ENCODE results near the gene EYA2. TPM values are rescaled to one million over a fixed set of nuclear protein-coding genes. Genes with fewer than 3 reads are reported as not detected.

EYA2 gene
- total and polyA plus RNA-seq, 2 experiments from 2014 or later: 1.4 to 2.0 TPM

GRCh38 chr20:46903256-46903655 is 8.6 kb downstream of the EYA2 start:
- H3K4me2 ChIP-seq: no peak overlapping the region
- H4K20me1 ChIP-seq (ENCODE audit: insufficient read depth, poor library complexity, severe bottlenecking): no peaks in the 10 kb centered on the region
- TF ChIP-seq EZH2 (IDR thresholded peaks at IDR 0.05; ENCODE audit: borderline replicate concordance) (no peak), EZH2phosphoT487 (IDR thresholded peaks at IDR 0.05; ENCODE audit: low read depth, severe bottlenecking, unreplicated experiment) (no peak), CTCF (IDR thresholded peaks at IDR 0.05; ENCODE audit: poor library complexity) (no peak)
- no peaks in the 10 kb centered on the region for H3K9me2 ChIP-seq (replicated peaks; ENCODE audit: insufficient read depth)
- DNase-seq (ENCODE audit: low spot score): no peak
- no peak overlapping the region for H3K4me3 ChIP-seq
- peaks cover 3% of the 10 kb centered on the region for H3K4me1 ChIP-seq (ENCODE audit: insufficient read depth)
- H3K27ac ChIP-seq: no peak overlapping the region
- peaks cover 16% of the 10 kb centered on the region for H3K27me3 ChIP-seq
- no peak overlapping the region for H2AFZ ChIP-seq
- H3K36me3 ChIP-seq (replicated peaks; ENCODE audit: insufficient read depth, low read depth): no peaks in the 10 kb centered on the region
- H3K79me2 ChIP-seq: no peaks in the 10 kb centered on the region
- 49% methylated on average over 9 of the region's 9 CpGs for WGBS (ENCODE audit: low lambda C conversion rate, missing lambda C conversion rate)
- no peaks in the 10 kb centered on the region for H3K9me3 ChIP-seq (ENCODE audit: low read depth)

DNA sequence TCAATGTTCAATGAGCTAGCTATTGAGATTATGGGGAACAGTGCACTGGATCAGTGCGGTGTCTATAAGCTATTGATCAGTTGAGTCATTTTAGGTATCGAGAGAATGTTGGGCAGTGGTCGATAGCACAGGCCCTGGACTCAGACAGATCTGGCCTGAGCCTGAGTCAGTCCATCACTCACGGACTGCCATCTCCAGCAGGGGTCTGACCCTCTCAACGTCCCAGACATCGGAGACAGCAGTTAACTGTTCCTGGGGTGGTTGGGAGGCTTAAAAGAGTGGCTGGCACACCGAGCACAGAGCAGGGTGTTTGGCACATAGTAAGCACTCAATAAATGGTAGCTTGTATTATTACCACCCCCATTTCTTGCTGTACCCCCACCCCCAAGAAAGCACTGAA is 9.3 kb downstream of the EYA2 start:
- 86% methylated on average over 7 of the region's 7 CpGs for WGBS (ENCODE audit: low lambda C conversion rate, missing lambda C conversion rate)
- Histone ChIP-seq H4K20me1 (ENCODE audit: insufficient read depth, poor library complexity, severe bottlenecking) (no peaks in the 10 kb centered on the region), H3K4me1 (ENCODE audit: insufficient read depth) (peaks cover under 1% of the 10 kb centered on the region), H3K27me3 (peaks cover 10% of the 10 kb centered on the region), H3K36me3 (replicated peaks; ENCODE audit: insufficient read depth, low read depth) (no peaks in the 10 kb centered on the region), H2AFZ (no peak overlapping the region), H3K27ac (no peak overlapping the region), H3K4me3 (no peak overlapping the region), H3K9me2 (replicated peaks; ENCODE audit: insufficient read depth) (no peaks in the 10 kb centered on the region), H3K9me3 (ENCODE audit: low read depth) (no peaks in the 10 kb centered on the region), H3K4me2 (no peak overlapping the region), H3K79me2 (no peaks in the 10 kb centered on the region)
- no peak for DNase-seq (ENCODE audit: low spot score)
- TF ChIP-seq CTCF (IDR thresholded peaks at IDR 0.05; ENCODE audit: poor library complexity) (no peak), EZH2phosphoT487 (IDR thresholded peaks at IDR 0.05; ENCODE audit: low read depth, severe bottlenecking, unreplicated experiment) (no peak), EZH2 (IDR thresholded peaks at IDR 0.05; ENCODE audit: borderline replicate concordance) (no peak)

DNA sequence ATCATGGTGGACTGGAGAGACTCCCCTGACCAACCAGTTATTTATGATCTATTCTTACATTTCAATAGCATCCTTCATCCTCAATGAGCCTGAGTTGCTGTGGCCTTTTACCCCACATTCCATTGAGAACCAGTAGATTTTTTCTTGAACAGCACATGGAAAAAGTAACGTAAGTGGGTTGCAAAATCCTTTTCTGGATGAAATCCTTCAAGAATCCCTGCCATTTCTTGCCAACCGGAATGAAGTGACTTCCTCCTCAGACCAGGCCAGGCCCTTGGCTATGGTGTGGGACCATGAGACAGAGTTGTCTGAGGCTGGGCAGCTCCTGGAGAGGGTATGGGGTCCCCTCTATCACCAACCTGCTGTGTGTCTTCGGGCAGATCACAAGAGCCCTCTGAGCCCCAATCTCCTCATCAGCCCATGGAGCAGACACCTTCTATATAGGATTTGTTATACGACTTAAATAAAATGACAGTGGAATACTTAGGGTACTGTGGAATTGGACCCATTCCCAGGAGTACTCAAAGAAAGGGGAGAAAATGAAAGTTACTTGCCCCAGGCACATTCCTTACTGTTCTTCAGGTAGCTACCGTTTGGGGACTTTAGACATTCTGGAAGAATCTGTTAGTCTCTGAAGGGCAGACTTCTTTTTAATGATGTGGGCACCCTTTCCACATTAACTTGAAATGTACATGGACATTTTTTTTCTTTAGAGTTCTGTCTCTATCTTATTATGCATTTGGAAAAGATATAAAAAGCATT is 10.9 kb downstream of the EYA2 start:
- H3K36me3 ChIP-seq (replicated peaks; ENCODE audit: insufficient read depth, low read depth): no peaks in the 10 kb centered on the region
- WGBS (ENCODE audit: low lambda C conversion rate, missing lambda C conversion rate): 73% methylated on average over 5 of the region's 5 CpGs
- H3K4me2 ChIP-seq: no peak overlapping the region
- H3K27me3 ChIP-seq: no peaks in the 10 kb centered on the region
- no peak overlapping the region for H2AFZ ChIP-seq
- no peak overlapping the region for H3K4me3 ChIP-seq
- no peak for DNase-seq (ENCODE audit: low spot score)
- H3K9me2 ChIP-seq (replicated peaks; ENCODE audit: insufficient read depth): no peaks in the 10 kb centered on the region
- no peaks in the 10 kb centered on the region for H3K4me1 ChIP-seq (ENCODE audit: insufficient read depth)
- no peak overlapping the region for H3K27ac ChIP-seq
- H3K9me3 ChIP-seq (ENCODE audit: low read depth): no peaks in the 10 kb centered on the region
- no peak for TF ChIP-seq CTCF (IDR thresholded peaks at IDR 0.05; ENCODE audit: poor library complexity)
- TF ChIP-seq EZH2phosphoT487 (IDR thresholded peaks at IDR 0.05; ENCODE audit: low read depth, severe bottlenecking, unreplicated experiment): no peak
- TF ChIP-seq EZH2 (IDR thresholded peaks at IDR 0.05; ENCODE audit: borderline replicate concordance): no peak
- H3K79me2 ChIP-seq: no peaks in the 10 kb centered on the region
- no peaks in the 10 kb centered on the region for H4K20me1 ChIP-seq (ENCODE audit: insufficient read depth, poor library complexity, severe bottlenecking)

Measured in hepatocyte (in vitro differentiated cells).